ENCODE results near the gene RHCG.

- TF ChIP-seq POLR2AphosphoS5 (IDR thresholded peaks at IDR 0.05; ENCODE audit: low read depth, low read length) (no peak), POLR2A (IDR thresholded peaks at IDR 0.05; ENCODE audit: low read depth, low read length) (no peak)
Observed at GRCh38 chr15:89501646-89502045, 5.3 kb upstream of the RHCG start.

Data from GM12892 (cell line).